ENCODE results near the gene GRID1. TPM values are rescaled to one million over a fixed set of nuclear protein-coding genes. Genes with fewer than 3 reads are reported as not detected.
"Not testable (repeated sequence)": the region's sequence is repeated elsewhere in the genome, so short reads cannot be mapped to it uniquely, and the experiment has no call there.

The GRID1 gene
- total and polyA plus RNA-seq, 2 donors, result 2.4 to 3.9 TPM

DNA sequence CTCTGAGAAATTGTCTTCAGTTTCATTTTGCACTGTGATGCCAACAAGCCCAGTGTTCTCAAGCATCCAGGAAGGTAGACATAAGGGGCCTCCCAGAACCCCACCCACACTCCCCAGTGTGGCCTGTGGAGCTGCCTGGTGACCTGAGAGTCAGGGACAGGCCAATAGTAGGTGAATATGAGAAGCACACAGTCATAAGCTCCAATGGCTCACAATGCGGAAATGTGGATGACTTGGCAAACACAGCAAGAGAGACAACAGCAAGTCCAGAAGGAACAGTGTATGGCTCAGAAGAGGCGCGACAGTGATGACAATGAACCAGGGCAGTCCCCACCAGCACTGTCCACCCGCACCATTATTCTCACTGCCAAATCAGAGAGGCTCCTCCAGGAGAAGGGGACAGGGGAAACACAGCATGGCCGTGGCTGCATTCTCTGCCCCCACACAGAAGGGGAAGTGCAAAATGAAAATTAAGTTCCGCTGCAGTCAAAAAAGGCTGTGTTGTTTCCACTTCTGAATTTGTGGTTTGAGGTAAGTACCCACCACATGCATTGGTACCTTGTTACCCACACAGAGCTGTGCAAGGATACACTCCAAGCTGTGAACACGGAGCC lies 419.8 kb downstream of the GRID1 start:
- Histone ChIP-seq H3K27ac (ENCODE audit: low read depth) (no peak overlapping the region), H3K4me1 (ENCODE audit: insufficient read depth) (no peaks in the 10 kb centered on the region), H3K36me3 (ENCODE audit: insufficient read depth) (no peaks in the 10 kb centered on the region), H3K4me3 (ENCODE audit: low read depth, low read length) (no peak overlapping the region)
- DNase-seq (ENCODE audit: extremely low spot score), result no peak
- 87% methylated on average over 7 of the region's 7 CpGs for WGBS

DNA sequence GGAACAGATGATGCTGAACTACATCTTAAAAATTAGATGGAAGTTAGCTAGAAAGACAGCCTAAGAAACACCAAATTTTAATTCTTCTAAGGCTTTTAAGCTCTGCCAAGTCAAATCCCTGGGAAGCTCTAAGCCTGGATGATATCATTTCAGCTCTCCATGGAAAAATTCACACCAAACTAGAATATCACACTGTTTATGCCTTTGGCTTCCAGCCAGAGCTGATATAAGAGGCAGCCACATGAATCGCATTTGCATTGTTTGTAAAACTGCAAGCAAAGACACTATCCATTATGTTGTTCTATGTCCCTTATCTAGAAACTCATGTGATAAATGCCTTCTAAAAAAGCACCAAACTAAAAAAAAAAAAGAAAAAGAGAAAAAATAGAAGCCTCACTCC lies 430.4 kb downstream of the GRID1 start:
- DNase-seq (ENCODE audit: extremely low spot score), result no peak

DNA sequence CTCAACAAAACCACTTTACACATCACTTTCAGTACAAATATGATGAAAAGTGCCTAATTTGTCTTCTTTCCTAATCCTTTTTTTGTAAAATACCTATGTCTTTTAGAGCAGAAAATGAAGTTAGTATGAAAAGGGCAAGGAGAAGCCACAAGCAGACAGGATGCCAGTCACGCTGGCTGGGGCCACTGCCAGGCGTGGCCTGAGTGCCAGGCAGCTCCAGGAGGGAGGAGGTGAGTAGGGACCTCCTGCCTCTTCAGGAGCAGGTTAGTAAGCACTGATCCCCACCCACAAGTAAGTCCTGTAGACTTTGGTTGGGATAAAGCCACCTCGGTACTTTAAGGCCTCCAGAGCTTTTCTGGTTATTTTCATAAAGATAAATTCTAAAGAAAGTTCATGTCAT lies 432.0 kb downstream of the GRID1 start:
- H3K36me3 ChIP-seq (ENCODE audit: insufficient read depth), result no peaks in the 10 kb centered on the region
- no peak overlapping the region for H3K4me3 ChIP-seq (ENCODE audit: low read depth, low read length)
- WGBS, result 89% methylated on average over 3 of the region's 3 CpGs
- no peak overlapping the region for H3K27ac ChIP-seq (ENCODE audit: low read depth)
- no peaks in the 10 kb centered on the region for H3K4me1 ChIP-seq (ENCODE audit: insufficient read depth)
- DNase-seq (ENCODE audit: extremely low spot score), result no peak

More for the DNA sequence above, 430.4 kb downstream of the GRID1 start:
- Histone ChIP-seq H3K27ac (ENCODE audit: low read depth) (no peak overlapping the region), H3K4me3 (ENCODE audit: low read depth, low read length) (no peak overlapping the region), H3K36me3 (ENCODE audit: insufficient read depth) (no peaks in the 10 kb centered on the region), H3K4me1 (ENCODE audit: insufficient read depth) (no peaks in the 10 kb centered on the region)
- WGBS, result 14% methylated on average over 1 of the region's 1 CpG

DNA sequence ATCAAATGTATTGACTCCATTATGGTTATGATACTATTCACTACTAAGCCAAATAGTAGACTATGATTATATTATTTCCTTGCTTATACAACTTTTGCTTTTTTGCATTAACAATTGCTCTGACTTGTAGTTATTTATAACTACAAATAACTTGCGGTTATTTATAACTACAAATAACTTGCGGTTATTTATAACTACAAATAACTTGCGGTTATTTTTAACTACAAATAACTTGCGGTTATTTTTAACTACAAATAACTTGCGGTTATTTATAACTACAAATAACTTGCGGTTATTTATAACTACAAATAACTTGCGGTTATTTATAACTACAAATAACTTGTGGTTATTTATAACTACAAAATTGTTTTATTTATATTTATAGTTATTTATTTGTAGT lies 436.6 kb downstream of the GRID1 start:
- H3K27ac ChIP-seq (ENCODE audit: low read depth); H3K36me3 ChIP-seq (ENCODE audit: insufficient read depth); DNase-seq (ENCODE audit: extremely low spot score); H3K4me3 ChIP-seq (ENCODE audit: low read depth, low read length); H3K4me1 ChIP-seq (ENCODE audit: insufficient read depth): not testable (repeated sequence)
- 73% methylated on average over 7 of the region's 7 CpGs for WGBS

GRCh38 chr10:85927952-85928665 lies 438.5 kb downstream of the GRID1 start:
- no peak overlapping the region for H3K4me3 ChIP-seq (ENCODE audit: low read depth, low read length)
- no peak for DNase-seq (ENCODE audit: extremely low spot score)
- no peak overlapping the region for H3K27ac ChIP-seq (ENCODE audit: low read depth)
- 44% methylated on average over 9 of the region's 9 CpGs for WGBS
- H3K36me3 ChIP-seq (ENCODE audit: insufficient read depth), result no peaks in the 10 kb centered on the region
- H3K4me1 ChIP-seq (ENCODE audit: insufficient read depth), result no peaks in the 10 kb centered on the region

- H3K4me3 ChIP-seq (ENCODE audit: low read depth, low read length), result no peak overlapping the region
- no peak overlapping the region for H3K27ac ChIP-seq (ENCODE audit: low read depth)
- no peaks in the 10 kb centered on the region for H3K36me3 ChIP-seq (ENCODE audit: insufficient read depth)
- DNase-seq (ENCODE audit: extremely low spot score), result no peak
- 70% methylated on average over 3 of the region's 3 CpGs for WGBS
- H3K4me1 ChIP-seq (ENCODE audit: insufficient read depth), result no peaks in the 10 kb centered on the region
Measured at GRCh38 chr10:85926986-85927385, 439.6 kb downstream of the GRID1 start.

DNA sequence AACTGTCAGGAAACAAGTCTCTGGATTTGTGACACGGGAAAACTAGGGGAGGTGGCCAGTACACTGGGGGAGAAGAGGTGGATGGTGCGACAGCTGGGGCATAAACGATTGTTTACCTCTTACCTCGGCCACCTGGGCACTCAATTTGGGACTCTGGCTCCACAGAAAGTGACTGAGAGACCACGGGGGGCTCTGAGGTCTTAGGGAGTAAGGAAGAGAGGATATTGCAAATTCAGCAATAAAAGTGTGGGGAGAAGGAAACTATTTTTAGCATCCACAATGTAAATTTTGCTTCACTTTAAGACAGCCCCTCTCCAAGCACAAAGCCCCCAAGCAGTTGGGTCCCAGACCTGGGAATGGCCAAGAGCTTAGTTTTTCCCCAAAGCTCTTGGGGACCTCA lies 440.5 kb downstream of the GRID1 start:
- Histone ChIP-seq H3K4me3 (ENCODE audit: low read depth, low read length) (no peak overlapping the region), H3K36me3 (ENCODE audit: insufficient read depth) (no peaks in the 10 kb centered on the region), H3K27ac (ENCODE audit: low read depth) (no peak overlapping the region), H3K4me1 (ENCODE audit: insufficient read depth) (no peaks in the 10 kb centered on the region)
- WGBS, result 65% methylated on average over 5 of the region's 5 CpGs
- DNase-seq (ENCODE audit: extremely low spot score), result no peak

- H3K36me3 ChIP-seq (ENCODE audit: insufficient read depth), result no peaks in the 10 kb centered on the region
- no peak for DNase-seq (ENCODE audit: extremely low spot score)
- no peak overlapping the region for H3K4me3 ChIP-seq (ENCODE audit: low read depth, low read length)
- H3K4me1 ChIP-seq (ENCODE audit: insufficient read depth), result no peaks in the 10 kb centered on the region
- no peak overlapping the region for H3K27ac ChIP-seq (ENCODE audit: low read depth)
- 95% methylated on average over 5 of the region's 5 CpGs for WGBS
Measured at GRCh38 chr10:85925201-85925750, 441.3 kb downstream of the GRID1 start.

DNA sequence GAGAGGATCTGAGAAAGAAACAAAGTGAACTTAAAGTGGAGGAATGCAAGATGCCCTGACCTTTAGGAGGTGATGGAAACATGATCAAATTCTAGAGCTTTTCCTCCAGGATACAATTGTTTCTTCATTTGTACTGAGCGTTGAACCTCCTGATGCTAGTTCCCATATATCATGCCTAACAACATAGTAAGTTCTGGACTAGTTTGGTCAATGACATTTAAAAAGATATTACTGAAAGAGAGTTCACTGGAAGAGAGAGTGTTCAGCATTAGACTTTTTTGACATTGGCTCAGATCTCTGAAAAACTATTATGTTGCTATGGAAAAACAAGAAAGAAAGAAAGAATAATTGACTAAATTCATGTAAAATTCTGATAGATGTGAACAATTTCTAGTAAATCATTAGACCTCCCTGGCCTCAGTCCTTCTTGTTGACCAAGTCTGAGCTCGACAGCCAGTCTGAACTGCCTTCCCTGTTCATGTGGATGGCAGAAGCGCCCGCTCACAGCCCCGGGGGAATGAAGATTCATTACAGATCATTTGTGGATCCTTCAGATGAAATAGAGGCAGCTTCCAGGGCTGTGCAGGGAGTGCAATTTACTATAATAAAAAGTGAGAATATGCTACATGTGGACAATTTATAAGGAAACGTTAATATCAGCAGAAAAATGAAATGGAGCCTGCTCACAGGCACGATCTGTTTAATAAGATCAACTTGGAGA lies 442.1 kb downstream of the GRID1 start:
- 94% methylated on average over 7 of the region's 7 CpGs for WGBS
- no peak for DNase-seq (ENCODE audit: extremely low spot score)
- Histone ChIP-seq H3K4me3 (ENCODE audit: low read depth, low read length) (no peak overlapping the region), H3K4me1 (ENCODE audit: insufficient read depth) (no peaks in the 10 kb centered on the region), H3K27ac (ENCODE audit: low read depth) (no peak overlapping the region), H3K36me3 (ENCODE audit: insufficient read depth) (no peaks in the 10 kb centered on the region)

GRCh38 chr10:85922356-85923129 lies 444.1 kb downstream of the GRID1 start:
- Histone ChIP-seq H3K36me3 (ENCODE audit: insufficient read depth) (no peaks in the 10 kb centered on the region), H3K4me1 (ENCODE audit: insufficient read depth) (no peaks in the 10 kb centered on the region), H3K27ac (ENCODE audit: low read depth) (no peak overlapping the region), H3K4me3 (ENCODE audit: low read depth, low read length) (no peak overlapping the region)
- DNase-seq (ENCODE audit: extremely low spot score), result peak; percentile 60
- 38% methylated on average over 9 of the region's 9 CpGs for WGBS

GRCh38 chr10:85921789-85922188 lies 444.8 kb downstream of the GRID1 start:
- Histone ChIP-seq H3K27ac (ENCODE audit: low read depth) (no peak overlapping the region), H3K4me3 (ENCODE audit: low read depth, low read length) (no peak overlapping the region), H3K4me1 (ENCODE audit: insufficient read depth) (no peaks in the 10 kb centered on the region), H3K36me3 (ENCODE audit: insufficient read depth) (no peaks in the 10 kb centered on the region)
- 84% methylated on average over 5 of the region's 5 CpGs for WGBS
- no peak for DNase-seq (ENCODE audit: extremely low spot score)

GRCh38 chr10:85920311-85920710 lies 446.3 kb downstream of the GRID1 start:
- DNase-seq (ENCODE audit: extremely low spot score), result no peak
- no peaks in the 10 kb centered on the region for H3K4me1 ChIP-seq (ENCODE audit: insufficient read depth)
- WGBS, result 77% methylated on average over 6 of the region's 6 CpGs

GRCh38 chr10:85919491-85920021 lies 447.0 kb downstream of the GRID1 start:
- H3K4me3 ChIP-seq (ENCODE audit: low read depth, low read length), result no peak overlapping the region
- H3K27ac ChIP-seq (ENCODE audit: low read depth), result no peak overlapping the region
- DNase-seq (ENCODE audit: extremely low spot score), result no peak
- H3K36me3 ChIP-seq (ENCODE audit: insufficient read depth), result no peaks in the 10 kb centered on the region
- no peaks in the 10 kb centered on the region for H3K4me1 ChIP-seq (ENCODE audit: insufficient read depth)
- WGBS, result 3% methylated on average over 4 of the region's 4 CpGs

More at GRCh38 chr10:85920311-85920710, 446.3 kb downstream of the GRID1 start:
- Histone ChIP-seq H3K36me3 (ENCODE audit: insufficient read depth) (no peaks in the 10 kb centered on the region), H3K27ac (ENCODE audit: low read depth) (no peak overlapping the region), H3K4me3 (ENCODE audit: low read depth, low read length) (no peak overlapping the region)

Measured in urinary bladder (tissue), 4 donors.